NB4 (cell line): Measurements from ENCODE around the gene CLEC7A.

ENCODE experiments used
- DNase-seq: peaks from one replicate; pipeline ENCODE4 v3.0.0; 2010; ENCODE audit warnings: low read depth
- H3K4me3 ChIP-seq: one replicate; pipeline ENCODE4 v1.5.1; 2011; ENCODE audit warnings: mild to moderate bottlenecking, low read depth, low read length, moderate library complexity
- CTCF ChIP-seq: IDR thresholded peaks from one replicate; pipeline ENCODE4 v1.5.1; 2012; ENCODE audit warnings: low read depth, low read length
- MAX ChIP-seq: IDR thresholded peaks from 2 replicates; pipeline ENCODE4 v1.6.1; 2011; ENCODE audit warnings: low read depth, low read length
- MYC ChIP-seq: IDR thresholded peaks from 2 replicates; pipeline ENCODE4 v1.6.1; 2011; ENCODE audit warnings: low read depth, low read length
- POLR2A ChIP-seq: IDR thresholded peaks from 2 replicates; pipeline ENCODE4 v1.6.1; 2011; ENCODE audit warnings: mild to moderate bottlenecking; ENCODE audit not compliant: insufficient read length; ENCODE audit errors: extremely low read depth

Gene CLEC7A

GRCh38 chr12:10113075-10113474 lies 16.9 kb downstream of the CLEC7A start:
- no peak for TF ChIP-seq CTCF
- no peak for TF ChIP-seq MYC
- TF ChIP-seq POLR2A, result no peak
- no peak overlapping the region for H3K4me3 ChIP-seq
- DNase-seq, result no peak

GRCh38 chr12:10111451-10111850 lies 18.5 kb downstream of the CLEC7A start:
- DNase-seq, result no peak
- H3K4me3 ChIP-seq, result no peak overlapping the region
- TF ChIP-seq CTCF (no peak), MAX (no peak), MYC (no peak), POLR2A (no peak)

GRCh38 chr12:10110256-10110844 lies 19.6 kb downstream of the CLEC7A start:
- H3K4me3 ChIP-seq, result no peak overlapping the region
- TF ChIP-seq POLR2A (no peak), CTCF (no peak), MAX (no peak), MYC (no peak)
- no peak for DNase-seq

GRCh38 chr12:10102322-10102721 lies 27.7 kb downstream of the CLEC7A start:
- no peak overlapping the region for H3K4me3 ChIP-seq
- no peak for DNase-seq
- no peak for TF ChIP-seq MAX
- no peak for TF ChIP-seq CTCF
- no peak for TF ChIP-seq POLR2A
- TF ChIP-seq MYC, result no peak

GRCh38 chr12:10101648-10102220 lies 28.3 kb downstream of the CLEC7A start:
- DNase-seq, result no peak
- no peak for TF ChIP-seq MYC
- no peak for TF ChIP-seq CTCF
- TF ChIP-seq MAX, result no peak
- TF ChIP-seq POLR2A, result no peak
- H3K4me3 ChIP-seq, result no peak overlapping the region

- H3K4me3 ChIP-seq, result no peak overlapping the region
- TF ChIP-seq CTCF (no peak), MAX (no peak), POLR2A (no peak), MYC (no peak)
- DNase-seq, result no peak
Measured at GRCh38 chr12:10101042-10101579, 28.9 kb downstream of the CLEC7A start.
